22Rv1 (cell line): ENCODE data around the gene LRRC8B.
"Not testable (repeated sequence)": the region's sequence is repeated elsewhere in the genome, so short reads cannot be mapped to it uniquely, and the experiment has no call there.

Source experiments
- H3K27ac ChIP-seq: fragments of 450-650 bp; 2 replicates; pipeline ENCODE4 v1.5.1; 2017
- ZFX ChIP-seq: fragments of 450-650 bp; IDR thresholded peaks from 2 replicates; pipeline ENCODE4 v1.6.1; 2017; ENCODE audit warnings: antibody characterized with exemption, borderline replicate concordance
- TF ChIP-seq, protein P1 (sequence below): fragments of 450-650 bp; IDR thresholded peaks from 2 replicates; pipeline ENCODE4 v1.5.1; 2017; ENCODE audit warnings: mild to moderate bottlenecking

LRRC8B gene

DNA sequence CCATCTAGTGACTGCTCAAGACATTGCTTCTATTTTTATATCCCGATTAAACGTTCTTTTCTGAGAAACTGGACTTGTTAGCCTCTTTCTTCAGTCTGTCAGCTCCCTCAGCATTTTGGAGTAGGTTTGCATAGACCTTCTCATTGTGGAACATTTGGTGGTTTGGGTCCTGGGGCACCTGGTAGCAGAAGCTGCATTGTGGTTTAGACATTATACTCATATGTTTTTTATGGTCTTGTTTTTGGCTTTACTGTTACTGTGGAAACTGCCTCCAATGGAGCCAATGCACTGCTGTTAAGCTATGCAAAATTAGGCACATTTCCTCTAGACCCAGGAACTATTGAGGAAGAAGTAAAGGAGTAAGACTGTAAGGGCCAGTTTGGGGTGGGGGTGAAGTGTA lies 36.7 kb upstream of the LRRC8B start:
- TF ChIP-seq, protein P1, sequence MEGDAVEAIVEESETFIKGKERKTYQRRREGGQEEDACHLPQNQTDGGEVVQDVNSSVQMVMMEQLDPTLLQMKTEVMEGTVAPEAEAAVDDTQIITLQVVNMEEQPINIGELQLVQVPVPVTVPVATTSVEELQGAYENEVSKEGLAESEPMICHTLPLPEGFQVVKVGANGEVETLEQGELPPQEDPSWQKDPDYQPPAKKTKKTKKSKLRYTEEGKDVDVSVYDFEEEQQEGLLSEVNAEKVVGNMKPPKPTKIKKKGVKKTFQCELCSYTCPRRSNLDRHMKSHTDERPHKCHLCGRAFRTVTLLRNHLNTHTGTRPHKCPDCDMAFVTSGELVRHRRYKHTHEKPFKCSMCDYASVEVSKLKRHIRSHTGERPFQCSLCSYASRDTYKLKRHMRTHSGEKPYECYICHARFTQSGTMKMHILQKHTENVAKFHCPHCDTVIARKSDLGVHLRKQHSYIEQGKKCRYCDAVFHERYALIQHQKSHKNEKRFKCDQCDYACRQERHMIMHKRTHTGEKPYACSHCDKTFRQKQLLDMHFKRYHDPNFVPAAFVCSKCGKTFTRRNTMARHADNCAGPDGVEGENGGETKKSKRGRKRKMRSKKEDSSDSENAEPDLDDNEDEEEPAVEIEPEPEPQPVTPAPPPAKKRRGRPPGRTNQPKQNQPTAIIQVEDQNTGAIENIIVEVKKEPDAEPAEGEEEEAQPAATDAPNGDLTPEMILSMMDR: no peak
- no peak for TF ChIP-seq ZFX
- no peak overlapping the region for H3K27ac ChIP-seq

GRCh38 chr1:89489047-89489729 lies 35.4 kb upstream of the LRRC8B start:
- no peak for TF ChIP-seq ZFX
- TF ChIP-seq, protein P1: no peak
- H3K27ac ChIP-seq: no peak overlapping the region

DNA sequence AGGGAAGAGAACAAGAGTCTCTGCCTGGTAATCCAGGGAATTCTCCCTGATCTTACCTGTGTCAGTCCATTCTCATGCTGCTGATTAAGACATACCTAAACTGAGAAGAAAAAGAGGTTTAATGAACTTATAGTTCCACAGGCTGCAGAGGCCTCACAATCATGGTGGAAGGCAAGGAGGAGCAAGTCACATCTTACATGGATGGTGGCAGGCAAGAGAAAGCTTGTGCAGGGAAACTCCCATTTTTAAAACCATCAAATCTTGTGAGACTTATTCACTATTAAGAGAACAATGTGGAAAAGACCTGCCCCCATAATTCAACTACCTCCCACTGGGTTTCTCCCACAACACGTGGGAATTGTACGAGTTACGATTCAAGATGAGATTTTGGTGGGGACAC lies 34.2 kb upstream of the LRRC8B start:
- H3K27ac ChIP-seq: no peak overlapping the region
- TF ChIP-seq ZFX: no peak
- TF ChIP-seq, protein P1: no peak

DNA sequence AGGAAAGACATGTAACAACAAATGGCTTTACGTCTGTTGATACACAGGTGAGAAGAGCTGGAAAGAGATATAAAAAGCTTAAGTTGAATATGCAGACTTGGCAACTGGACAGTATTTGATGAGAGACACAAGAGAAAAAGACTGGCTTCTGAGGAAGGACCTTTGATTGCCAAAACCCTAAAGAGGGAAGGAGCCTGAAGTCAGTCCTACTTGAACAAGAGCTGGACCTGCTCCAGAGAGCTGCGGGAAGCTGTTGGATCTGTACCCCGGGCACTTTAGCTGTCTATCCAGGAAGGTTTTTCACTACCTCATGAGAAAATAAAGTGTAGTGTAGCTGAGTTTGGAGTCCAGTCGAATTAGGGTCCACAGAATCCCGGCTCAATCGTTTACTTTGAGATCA lies 25.3 kb upstream of the LRRC8B start:
- TF ChIP-seq, protein P1: no peak
- no peak for TF ChIP-seq ZFX
- no peak overlapping the region for H3K27ac ChIP-seq

DNA sequence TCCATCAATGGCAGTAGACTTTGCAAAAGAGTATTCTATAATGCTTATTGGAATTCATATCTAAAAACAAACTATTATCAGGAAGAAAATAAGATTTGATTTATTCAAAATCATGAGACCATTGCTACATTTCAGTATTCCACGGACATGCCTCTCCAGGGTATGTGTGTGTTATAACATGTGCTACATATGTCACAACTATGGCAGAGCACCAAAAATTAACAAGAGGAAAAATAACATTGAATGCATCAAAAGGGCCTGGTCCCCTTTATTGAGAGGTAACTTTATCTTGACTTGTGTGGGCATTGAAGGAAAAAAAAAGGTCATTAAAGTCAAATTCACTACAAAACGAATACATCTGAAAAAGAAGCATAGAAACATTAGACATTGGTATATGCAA lies 22.6 kb upstream of the LRRC8B start:
- TF ChIP-seq, protein P1: no peak
- no peak for TF ChIP-seq ZFX
- H3K27ac ChIP-seq: no peak overlapping the region

DNA sequence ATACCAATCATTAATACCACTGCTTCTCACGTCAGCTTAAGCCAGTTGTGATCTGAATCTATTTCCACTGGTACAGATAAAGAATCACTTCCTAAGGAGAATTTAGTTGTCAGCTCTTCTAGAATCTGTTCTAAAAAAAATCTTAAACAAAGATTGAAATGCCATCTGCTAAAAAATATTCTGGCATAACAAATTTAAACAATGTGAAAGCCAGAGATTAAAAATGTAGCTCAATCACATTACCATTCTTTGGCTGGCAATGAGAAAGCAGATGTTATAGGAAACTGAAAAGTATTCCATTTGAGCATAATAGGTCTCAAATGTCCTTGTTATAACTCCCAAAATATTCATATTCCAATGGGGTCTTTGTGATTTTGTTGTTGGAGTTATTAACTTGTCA lies 21.7 kb upstream of the LRRC8B start:
- no peak overlapping the region for H3K27ac ChIP-seq
- TF ChIP-seq ZFX: no peak
- TF ChIP-seq, protein P1: no peak

DNA sequence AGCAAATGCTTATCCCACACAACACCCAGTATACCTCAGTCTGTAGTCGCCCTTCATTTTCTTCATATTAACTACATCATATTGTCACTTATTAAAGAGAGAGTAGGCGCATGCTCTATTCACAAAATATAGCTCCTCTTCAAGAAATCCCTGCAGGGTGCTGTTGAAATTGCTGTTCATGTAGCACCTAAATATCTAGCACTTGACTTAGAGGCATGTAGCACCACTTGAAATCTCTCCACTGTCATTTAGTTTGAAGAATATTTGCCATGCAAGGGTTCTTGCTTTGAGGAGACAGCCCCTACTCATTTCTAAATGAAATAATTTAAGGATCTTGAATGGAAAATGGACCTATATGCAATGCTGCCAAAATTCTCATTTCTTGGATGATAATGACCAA lies 20.9 kb upstream of the LRRC8B start:
- TF ChIP-seq, protein P1: no peak
- TF ChIP-seq ZFX: no peak
- H3K27ac ChIP-seq: no peak overlapping the region

DNA sequence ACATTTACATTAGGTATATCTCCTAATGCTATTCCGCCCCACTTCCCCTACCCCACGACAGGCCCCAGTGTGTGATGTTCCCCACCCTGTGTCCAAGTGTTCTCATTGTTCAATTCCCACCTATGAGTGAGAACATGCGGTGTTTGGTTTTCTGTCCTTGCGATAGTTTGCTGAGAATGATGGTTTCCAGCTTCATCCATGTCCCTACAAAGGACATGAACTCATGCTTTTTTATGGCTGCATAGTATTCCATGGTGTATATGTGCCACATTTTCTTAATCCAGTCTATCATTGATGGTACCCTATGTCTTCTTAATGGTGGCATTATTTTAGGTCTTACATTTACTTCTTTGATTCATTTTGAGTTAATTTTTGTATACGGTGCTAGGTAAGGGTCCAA lies 14.6 kb upstream of the LRRC8B start:
- not testable (repeated sequence) for H3K27ac ChIP-seq
